HEK293 (cell line): Measurements from ENCODE around the gene FAM76A.

Experiments used
- GLIS1 ChIP-seq: fragments of 450-650 bp; formaldehyde crosslinking; IDR thresholded peaks from 2 replicates; pipeline ENCODE4 v1.5.1; 2016; ENCODE audit warnings: missing biosample characterization, missing genetic modification characterization
- HOXA7 ChIP-seq: sonication (generic); formaldehyde crosslinking; IDR thresholded peaks from 2 replicates; pipeline ENCODE4 v1.8.1; 2022; ENCODE audit warnings: missing genetic modification reagents, borderline replicate concordance
- ZNF423 ChIP-seq: fragments of 450-650 bp; formaldehyde crosslinking; IDR thresholded peaks from 2 replicates; pipeline ENCODE4 v1.5.1; 2016; ENCODE audit warnings: missing biosample characterization, missing genetic modification characterization
- ZNF510 ChIP-seq: fragments of 450-650 bp; formaldehyde crosslinking; IDR thresholded peaks from 2 replicates; pipeline ENCODE4 v1.5.1; 2018; ENCODE audit warnings: mild to moderate bottlenecking, missing genetic modification characterization, missing biosample characterization; ENCODE audit not compliant: insufficient replicate concordance
- TF ChIP-seq, protein P1 (sequence below): fragments of 450-650 bp; formaldehyde crosslinking; IDR thresholded peaks from 2 replicates; pipeline ENCODE4 v1.5.1; 2016; ENCODE audit warnings: missing biosample characterization, missing genetic modification characterization
- TF ChIP-seq, protein P2 (sequence below): fragments of 450-650 bp; formaldehyde crosslinking; IDR thresholded peaks from 2 replicates; pipeline ENCODE4 v1.5.1; 2016; ENCODE audit warnings: missing biosample characterization, missing genetic modification characterization, low read depth

DNA sequence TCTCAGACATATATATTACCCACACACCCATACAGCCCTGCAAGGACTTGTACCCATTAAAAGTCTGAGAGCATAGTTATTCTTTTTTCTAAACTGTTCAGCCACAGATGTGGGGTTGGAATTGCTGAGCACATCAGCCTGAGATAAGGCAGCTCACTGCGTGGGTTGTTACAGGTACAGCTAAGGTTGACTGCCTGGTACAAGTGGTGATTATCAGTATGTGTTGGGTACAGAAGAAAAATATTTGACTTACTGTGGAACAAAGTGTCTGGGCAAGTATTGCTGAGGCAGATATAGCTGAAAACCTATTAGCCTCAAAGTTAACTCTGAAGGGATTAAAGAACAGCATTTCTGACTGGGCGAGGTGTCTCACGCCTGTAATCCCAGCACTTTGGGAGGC is 52.3 kb downstream of the FAM76A start:
- TF ChIP-seq, protein P1, sequence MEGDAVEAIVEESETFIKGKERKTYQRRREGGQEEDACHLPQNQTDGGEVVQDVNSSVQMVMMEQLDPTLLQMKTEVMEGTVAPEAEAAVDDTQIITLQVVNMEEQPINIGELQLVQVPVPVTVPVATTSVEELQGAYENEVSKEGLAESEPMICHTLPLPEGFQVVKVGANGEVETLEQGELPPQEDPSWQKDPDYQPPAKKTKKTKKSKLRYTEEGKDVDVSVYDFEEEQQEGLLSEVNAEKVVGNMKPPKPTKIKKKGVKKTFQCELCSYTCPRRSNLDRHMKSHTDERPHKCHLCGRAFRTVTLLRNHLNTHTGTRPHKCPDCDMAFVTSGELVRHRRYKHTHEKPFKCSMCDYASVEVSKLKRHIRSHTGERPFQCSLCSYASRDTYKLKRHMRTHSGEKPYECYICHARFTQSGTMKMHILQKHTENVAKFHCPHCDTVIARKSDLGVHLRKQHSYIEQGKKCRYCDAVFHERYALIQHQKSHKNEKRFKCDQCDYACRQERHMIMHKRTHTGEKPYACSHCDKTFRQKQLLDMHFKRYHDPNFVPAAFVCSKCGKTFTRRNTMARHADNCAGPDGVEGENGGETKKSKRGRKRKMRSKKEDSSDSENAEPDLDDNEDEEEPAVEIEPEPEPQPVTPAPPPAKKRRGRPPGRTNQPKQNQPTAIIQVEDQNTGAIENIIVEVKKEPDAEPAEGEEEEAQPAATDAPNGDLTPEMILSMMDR (tag by site-specific recombination) = no peak
- no peak for TF ChIP-seq ZNF423 (tag by site-specific recombination)
- TF ChIP-seq HOXA7 (CRISPR knock-in tag) = no peak
- no peak for TF ChIP-seq ZNF510
- TF ChIP-seq, protein P2, sequence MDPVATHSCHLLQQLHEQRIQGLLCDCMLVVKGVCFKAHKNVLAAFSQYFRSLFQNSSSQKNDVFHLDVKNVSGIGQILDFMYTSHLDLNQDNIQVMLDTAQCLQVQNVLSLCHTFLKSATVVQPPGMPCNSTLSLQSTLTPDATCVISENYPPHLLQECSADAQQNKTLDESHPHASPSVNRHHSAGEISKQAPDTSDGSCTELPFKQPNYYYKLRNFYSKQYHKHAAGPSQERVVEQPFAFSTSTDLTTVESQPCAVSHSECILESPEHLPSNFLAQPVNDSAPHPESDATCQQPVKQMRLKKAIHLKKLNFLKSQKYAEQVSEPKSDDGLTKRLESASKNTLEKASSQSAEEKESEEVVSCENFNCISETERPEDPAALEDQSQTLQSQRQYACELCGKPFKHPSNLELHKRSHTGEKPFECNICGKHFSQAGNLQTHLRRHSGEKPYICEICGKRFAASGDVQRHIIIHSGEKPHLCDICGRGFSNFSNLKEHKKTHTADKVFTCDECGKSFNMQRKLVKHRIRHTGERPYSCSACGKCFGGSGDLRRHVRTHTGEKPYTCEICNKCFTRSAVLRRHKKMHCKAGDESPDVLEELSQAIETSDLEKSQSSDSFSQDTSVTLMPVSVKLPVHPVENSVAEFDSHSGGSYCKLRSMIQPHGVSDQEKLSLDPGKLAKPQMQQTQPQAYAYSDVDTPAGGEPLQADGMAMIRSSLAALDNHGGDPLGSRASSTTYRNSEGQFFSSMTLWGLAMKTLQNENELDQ (tag by site-specific recombination) = no peak
- TF ChIP-seq GLIS1 = no peak
